HEK293 (cell line): ENCODE measurements around the gene LRRC43.

ENCODE experiments used
- CTCF ChIA-PET: fragments of 350-600 bp; formaldehyde crosslinking; extraction: SDS; loops from one replicate; lab custom pipeline; 2021; ENCODE audit warnings: antibody characterized with exemption; lab: Yijun Ruan, JAX
- POLR2A ChIA-PET: fragments of 300-600 bp; formaldehyde crosslinking; extraction: SDS; loops from one replicate; lab custom pipeline; 2020; ENCODE audit warnings: antibody characterized with exemption, inconsistent platforms; lab: Yijun Ruan, JAX
- H3K27ac ChIP-seq: fragments of 200-500 bp; sonication (Bioruptor generic); 2 replicates; pipeline ENCODE4 v1.5.1; 2014; ENCODE audit warnings: low read depth, low read length, control low read depth, inconsistent platforms; ENCODE audit errors: extremely low read depth
- H3K36me3 ChIP-seq, 2 experiments: fragments of 200-500 bp in 1 of 2; sonication (Bioruptor generic) in 1 of 2; 1 replicate in 1 of 2; 2 replicates in 1 of 2; pipeline ENCODE4 v1.5.1; 2014 to 2017; ENCODE audit warnings: inconsistent platforms in 2 of 2, low read length in 2 of 2; ENCODE audit not compliant: control insufficient read depth in 2 of 2, insufficient read depth in 1 of 2
- H3K4me1 ChIP-seq: fragments of 200-500 bp; sonication (Bioruptor generic); 2 replicates; pipeline ENCODE4 v1.5.1; 2014; ENCODE audit warnings: mild to moderate bottlenecking, low read length, inconsistent platforms; ENCODE audit not compliant: control insufficient read depth, insufficient read depth
- H3K4me3 ChIP-seq: 2 replicates; pipeline ENCODE4 v1.5.1; 2011; ENCODE audit warnings: low read depth, mild to moderate bottlenecking, control low read depth, low read length, moderate library complexity
- H3K9me3 ChIP-seq: fragments of 200-500 bp; sonication (Bioruptor generic); 2 replicates; pipeline ENCODE4 v1.5.1; 2014; ENCODE audit warnings: low read depth, low read length, inconsistent platforms; ENCODE audit not compliant: control insufficient read depth, insufficient read depth
- MZF1 ChIP-seq: fragments of 450-650 bp; formaldehyde crosslinking; IDR thresholded peaks from 2 replicates; pipeline ENCODE4 v1.5.1; 2017; ENCODE audit warnings: missing biosample characterization, missing genetic modification characterization, borderline replicate concordance
- OSR2 ChIP-seq: fragments of 450-650 bp; formaldehyde crosslinking; IDR thresholded peaks from 2 replicates; pipeline ENCODE4 v1.5.1; 2016; ENCODE audit warnings: missing biosample characterization, missing genetic modification characterization
- RBAK ChIP-seq: fragments of 450-650 bp; formaldehyde crosslinking; IDR thresholded peaks from 2 replicates; pipeline ENCODE4 v1.5.1; 2016; ENCODE audit warnings: missing biosample characterization, missing genetic modification characterization
- SCRT2 ChIP-seq: fragments of 450-650 bp; formaldehyde crosslinking; IDR thresholded peaks from 2 replicates; pipeline ENCODE4 v1.5.1; 2016; ENCODE audit warnings: missing biosample characterization, missing genetic modification characterization
- ZFP41 ChIP-seq: fragments of 450-650 bp; formaldehyde crosslinking; IDR thresholded peaks from 2 replicates; pipeline ENCODE4 v1.5.1; 2016; ENCODE audit warnings: missing biosample characterization, missing genetic modification characterization, borderline replicate concordance
- ZNF112 ChIP-seq: fragments of 450-650 bp; formaldehyde crosslinking; IDR thresholded peaks from 2 replicates; pipeline ENCODE4 v1.5.0; 2017; ENCODE audit warnings: missing biosample characterization, missing genetic modification characterization
- ZNF202 ChIP-seq: fragments of 450-650 bp; formaldehyde crosslinking; IDR thresholded peaks from 2 replicates; pipeline ENCODE4 v1.5.1; 2016; ENCODE audit warnings: missing biosample characterization, missing genetic modification characterization, borderline replicate concordance
- ZNF391 ChIP-seq: fragments of 450-650 bp; formaldehyde crosslinking; IDR thresholded peaks from 2 replicates; pipeline ENCODE4 v1.5.1; 2016; ENCODE audit warnings: low read depth, missing biosample characterization, missing genetic modification characterization, borderline replicate concordance
- ZNF426 ChIP-seq: fragments of 450-650 bp; formaldehyde crosslinking; IDR thresholded peaks from 2 replicates; pipeline ENCODE4 v1.5.1; 2017; ENCODE audit warnings: missing biosample characterization, missing genetic modification characterization, mild to moderate bottlenecking, inconsistent platforms, moderate library complexity
- ZNF555 ChIP-seq: fragments of 450-650 bp; formaldehyde crosslinking; conservative IDR thresholded peaks from 2 replicates; pipeline ENCODE4 v1.5.1; 2017; ENCODE audit warnings: missing biosample characterization, mild to moderate bottlenecking, missing genetic modification characterization, inconsistent platforms
- ZNF571 ChIP-seq: fragments of 450-650 bp; formaldehyde crosslinking; IDR thresholded peaks from 2 replicates; pipeline ENCODE4 v1.5.0; 2017; ENCODE audit warnings: missing biosample characterization, missing genetic modification characterization
- ZNF621 ChIP-seq: fragments of 450-650 bp; formaldehyde crosslinking; IDR thresholded peaks from 2 replicates; pipeline ENCODE4 v1.5.1; 2017; ENCODE audit warnings: missing biosample characterization, missing genetic modification characterization
- ZNF658 ChIP-seq: fragments of 450-650 bp; formaldehyde crosslinking; IDR thresholded peaks from 2 replicates; pipeline ENCODE4; 2016; ENCODE audit warnings: missing biosample characterization, missing genetic modification characterization
- ZNF76 ChIP-seq: fragments of 450-650 bp; formaldehyde crosslinking; IDR thresholded peaks from 2 replicates; pipeline ENCODE4; 2016; ENCODE audit warnings: low read depth, missing biosample characterization, missing genetic modification characterization, borderline replicate concordance
- ZNF843 ChIP-seq: fragments of 450-650 bp; formaldehyde crosslinking; IDR thresholded peaks from 2 replicates; pipeline ENCODE4 v1.5.1; 2016; ENCODE audit warnings: missing biosample characterization, missing genetic modification characterization
- ZSCAN23 ChIP-seq: fragments of 450-650 bp; formaldehyde crosslinking; IDR thresholded peaks from 2 replicates; pipeline ENCODE4 v1.5.1; 2016; ENCODE audit warnings: missing biosample characterization, missing genetic modification characterization
- TF ChIP-seq, protein P1 (sequence below): fragments of 450-650 bp; formaldehyde crosslinking; IDR thresholded peaks from 2 replicates; pipeline ENCODE4 v1.5.1; 2017; ENCODE audit warnings: missing biosample characterization, missing genetic modification characterization
- TF ChIP-seq, protein P2 (sequence below): fragments of 450-650 bp; IDR thresholded peaks from 2 replicates; pipeline ENCODE4 v1.5.1; 2018; ENCODE audit warnings: missing biosample characterization, missing genetic modification characterization
- TF ChIP-seq, protein P3 (sequence below): fragments of 450-650 bp; formaldehyde crosslinking; IDR thresholded peaks from 2 replicates; pipeline ENCODE4 v1.5.1; 2017; ENCODE audit warnings: missing biosample characterization, missing genetic modification characterization
- TF ChIP-seq, protein P4 (sequence below): fragments of 450-650 bp; formaldehyde crosslinking; IDR thresholded peaks from 2 replicates; pipeline ENCODE4 v1.5.1; 2016; ENCODE audit warnings: missing biosample characterization, missing genetic modification characterization
- TF ChIP-seq, protein P5 (sequence below): fragments of 450-650 bp; formaldehyde crosslinking; IDR thresholded peaks from 2 replicates; pipeline ENCODE4 v1.5.1; 2016; ENCODE audit warnings: missing biosample characterization, missing genetic modification characterization
- TF ChIP-seq, protein P6 (sequence below): fragments of 450-650 bp; formaldehyde crosslinking; IDR thresholded peaks from 2 replicates; pipeline ENCODE4 v1.5.1; 2016; ENCODE audit warnings: missing biosample characterization, missing genetic modification characterization

Gene LRRC43

DNA sequence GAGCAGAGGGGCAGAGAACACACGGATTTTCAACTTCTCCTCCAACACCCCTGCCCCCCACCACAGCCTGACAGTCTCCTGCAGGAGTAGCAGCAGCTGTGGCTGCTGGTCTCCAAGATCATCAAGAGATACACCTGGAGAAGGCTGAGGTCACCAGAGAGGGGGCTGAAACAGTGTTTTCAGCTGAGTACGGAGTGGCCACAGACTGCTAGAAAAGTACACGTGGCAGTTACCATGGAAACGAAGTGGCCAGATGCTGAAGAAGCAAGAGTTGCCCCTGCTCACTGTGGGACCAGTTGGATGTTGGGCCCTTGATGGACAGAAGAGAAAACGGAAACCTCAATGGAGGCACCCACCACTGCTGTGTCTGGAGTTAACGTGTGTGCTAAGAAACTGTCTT, 47.9 kb downstream of the LRRC43 start:
- no peaks in the 10 kb centered on the region for H3K9me3 ChIP-seq
- H3K27ac ChIP-seq = no peak overlapping the region
- TF ChIP-seq ZNF571 (no peak), RBAK (tag by site-specific recombination) (no peak), ZNF202 (no peak), OSR2 (tag by site-specific recombination) (no peak), ZNF555 (no peak), ZNF843 (no peak), SCRT2 (no peak)
- TF ChIP-seq, protein P1, sequence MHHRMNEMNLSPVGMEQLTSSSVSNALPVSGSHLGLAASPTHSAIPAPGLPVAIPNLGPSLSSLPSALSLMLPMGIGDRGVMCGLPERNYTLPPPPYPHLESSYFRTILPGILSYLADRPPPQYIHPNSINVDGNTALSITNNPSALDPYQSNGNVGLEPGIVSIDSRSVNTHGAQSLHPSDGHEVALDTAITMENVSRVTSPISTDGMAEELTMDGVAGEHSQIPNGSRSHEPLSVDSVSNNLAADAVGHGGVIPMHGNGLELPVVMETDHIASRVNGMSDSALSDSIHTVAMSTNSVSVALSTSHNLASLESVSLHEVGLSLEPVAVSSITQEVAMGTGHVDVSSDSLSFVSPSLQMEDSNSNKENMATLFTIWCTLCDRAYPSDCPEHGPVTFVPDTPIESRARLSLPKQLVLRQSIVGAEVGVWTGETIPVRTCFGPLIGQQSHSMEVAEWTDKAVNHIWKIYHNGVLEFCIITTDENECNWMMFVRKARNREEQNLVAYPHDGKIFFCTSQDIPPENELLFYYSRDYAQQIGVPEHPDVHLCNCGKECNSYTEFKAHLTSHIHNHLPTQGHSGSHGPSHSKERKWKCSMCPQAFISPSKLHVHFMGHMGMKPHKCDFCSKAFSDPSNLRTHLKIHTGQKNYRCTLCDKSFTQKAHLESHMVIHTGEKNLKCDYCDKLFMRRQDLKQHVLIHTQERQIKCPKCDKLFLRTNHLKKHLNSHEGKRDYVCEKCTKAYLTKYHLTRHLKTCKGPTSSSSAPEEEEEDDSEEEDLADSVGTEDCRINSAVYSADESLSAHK = no peak
- TF ChIP-seq, protein P2, sequence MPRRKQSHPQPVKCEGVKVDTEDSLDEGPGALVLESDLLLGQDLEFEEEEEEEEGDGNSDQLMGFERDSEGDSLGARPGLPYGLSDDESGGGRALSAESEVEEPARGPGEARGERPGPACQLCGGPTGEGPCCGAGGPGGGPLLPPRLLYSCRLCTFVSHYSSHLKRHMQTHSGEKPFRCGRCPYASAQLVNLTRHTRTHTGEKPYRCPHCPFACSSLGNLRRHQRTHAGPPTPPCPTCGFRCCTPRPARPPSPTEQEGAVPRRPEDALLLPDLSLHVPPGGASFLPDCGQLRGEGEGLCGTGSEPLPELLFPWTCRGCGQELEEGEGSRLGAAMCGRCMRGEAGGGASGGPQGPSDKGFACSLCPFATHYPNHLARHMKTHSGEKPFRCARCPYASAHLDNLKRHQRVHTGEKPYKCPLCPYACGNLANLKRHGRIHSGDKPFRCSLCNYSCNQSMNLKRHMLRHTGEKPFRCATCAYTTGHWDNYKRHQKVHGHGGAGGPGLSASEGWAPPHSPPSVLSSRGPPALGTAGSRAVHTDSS = no peak
- TF ChIP-seq, protein P3, sequence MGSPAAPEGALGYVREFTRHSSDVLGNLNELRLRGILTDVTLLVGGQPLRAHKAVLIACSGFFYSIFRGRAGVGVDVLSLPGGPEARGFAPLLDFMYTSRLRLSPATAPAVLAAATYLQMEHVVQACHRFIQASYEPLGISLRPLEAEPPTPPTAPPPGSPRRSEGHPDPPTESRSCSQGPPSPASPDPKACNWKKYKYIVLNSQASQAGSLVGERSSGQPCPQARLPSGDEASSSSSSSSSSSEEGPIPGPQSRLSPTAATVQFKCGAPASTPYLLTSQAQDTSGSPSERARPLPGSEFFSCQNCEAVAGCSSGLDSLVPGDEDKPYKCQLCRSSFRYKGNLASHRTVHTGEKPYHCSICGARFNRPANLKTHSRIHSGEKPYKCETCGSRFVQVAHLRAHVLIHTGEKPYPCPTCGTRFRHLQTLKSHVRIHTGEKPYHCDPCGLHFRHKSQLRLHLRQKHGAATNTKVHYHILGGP (tag by site-specific recombination) = no peak
- TF ChIP-seq, all 188 proteins: peak for 0
- H3K36me3 ChIP-seq = peaks cover 9 to 48% of the 10 kb centered on the region in 2 experiments; a peak in 2 of 3 replicates
- CTCF ChIA-PET = no interaction called here
- H3K4me1 ChIP-seq = peaks cover 7% of the 10 kb centered on the region
- H3K4me3 ChIP-seq = no peak overlapping the region
- POLR2A ChIA-PET = interaction anchor here (0.5 kb wide), 1 partner anchor 924 kb away, joined by 7 read pairs; no protein-coding TSS in a partner anchor

DNA sequence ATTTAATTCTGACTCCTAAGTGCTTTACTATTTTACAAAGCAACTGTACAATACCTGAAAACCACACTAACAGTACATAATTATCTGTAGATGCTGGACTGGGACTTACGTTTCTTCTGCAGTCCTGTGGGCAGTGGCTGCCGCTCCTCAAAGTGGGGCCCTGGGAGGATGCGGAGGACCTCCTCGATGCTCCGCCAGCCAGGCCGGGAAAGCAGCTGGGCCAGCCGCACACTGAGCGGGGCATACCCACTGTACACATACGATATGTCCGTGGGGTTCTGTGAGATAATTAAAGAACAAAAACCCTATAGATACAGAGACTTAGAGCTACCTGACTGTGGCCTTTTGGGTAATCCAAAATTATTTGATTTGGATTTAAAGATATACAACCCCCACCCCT, 49.8 kb downstream of the LRRC43 start:
- Histone ChIP-seq H3K4me1 (no peaks in the 10 kb centered on the region), H3K9me3 (no peaks in the 10 kb centered on the region), H3K36me3 (peaks cover 9 to 56% of the 10 kb centered on the region in 2 experiments; a peak in 2 of 3 replicates), H3K27ac (no peak overlapping the region), H3K4me3 (no peak overlapping the region)
- ChIA-PET CTCF (interaction anchor here (0.6 kb wide), 1 partner anchor 12 kb away, joined by 3 read pairs; no protein-coding TSS in a partner anchor), POLR2A (interaction anchor here (0.7 kb wide), 1 partner anchor 795 kb away, joined by 3 read pairs; no protein-coding TSS in a partner anchor)
- TF ChIP-seq ZNF658 (tag by site-specific recombination) (no peak), ZNF76 (tag by site-specific recombination) (no peak), ZFP41 (tag by site-specific recombination) (no peak), ZSCAN23 (tag by site-specific recombination) (no peak), MZF1 (no peak), ZNF112 (tag by site-specific recombination) (no peak), ZNF391 (tag by site-specific recombination) (no peak), ZNF426 (tag by site-specific recombination) (no peak), ZNF621 (tag by site-specific recombination) (no peak)
- TF ChIP-seq, protein P4, sequence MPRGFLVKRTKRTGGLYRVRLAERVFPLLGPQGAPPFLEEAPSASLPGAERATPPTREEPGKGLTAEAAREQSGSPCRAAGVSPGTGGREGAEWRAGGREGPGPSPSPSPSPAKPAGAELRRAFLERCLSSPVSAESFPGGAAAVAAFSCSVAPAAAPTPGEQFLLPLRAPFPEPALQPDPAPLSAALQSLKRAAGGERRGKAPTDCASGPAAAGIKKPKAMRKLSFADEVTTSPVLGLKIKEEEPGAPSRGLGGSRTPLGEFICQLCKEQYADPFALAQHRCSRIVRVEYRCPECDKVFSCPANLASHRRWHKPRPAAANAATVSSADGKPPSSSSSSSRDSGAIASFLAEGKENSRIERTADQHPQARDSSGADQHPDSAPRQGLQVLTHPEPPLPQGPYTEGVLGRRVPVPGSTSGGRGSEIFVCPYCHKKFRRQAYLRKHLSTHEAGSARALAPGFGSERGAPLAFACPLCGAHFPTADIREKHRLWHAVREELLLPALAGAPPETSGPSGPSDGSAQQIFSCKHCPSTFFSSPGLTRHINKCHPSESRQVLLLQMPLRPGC (tag by site-specific recombination) = no peak
- TF ChIP-seq, protein P5, sequence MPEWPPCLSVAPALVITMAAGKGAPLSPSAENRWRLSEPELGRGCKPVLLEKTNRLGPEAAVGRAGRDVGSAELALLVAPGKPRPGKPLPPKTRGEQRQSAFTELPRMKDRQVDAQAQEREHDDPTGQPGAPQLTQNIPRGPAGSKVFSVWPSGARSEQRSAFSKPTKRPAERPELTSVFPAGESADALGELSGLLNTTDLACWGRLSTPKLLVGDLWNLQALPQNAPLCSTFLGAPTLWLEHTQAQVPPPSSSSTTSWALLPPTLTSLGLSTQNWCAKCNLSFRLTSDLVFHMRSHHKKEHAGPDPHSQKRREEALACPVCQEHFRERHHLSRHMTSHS (tag by site-specific recombination) = no peak
- TF ChIP-seq, protein P6, sequence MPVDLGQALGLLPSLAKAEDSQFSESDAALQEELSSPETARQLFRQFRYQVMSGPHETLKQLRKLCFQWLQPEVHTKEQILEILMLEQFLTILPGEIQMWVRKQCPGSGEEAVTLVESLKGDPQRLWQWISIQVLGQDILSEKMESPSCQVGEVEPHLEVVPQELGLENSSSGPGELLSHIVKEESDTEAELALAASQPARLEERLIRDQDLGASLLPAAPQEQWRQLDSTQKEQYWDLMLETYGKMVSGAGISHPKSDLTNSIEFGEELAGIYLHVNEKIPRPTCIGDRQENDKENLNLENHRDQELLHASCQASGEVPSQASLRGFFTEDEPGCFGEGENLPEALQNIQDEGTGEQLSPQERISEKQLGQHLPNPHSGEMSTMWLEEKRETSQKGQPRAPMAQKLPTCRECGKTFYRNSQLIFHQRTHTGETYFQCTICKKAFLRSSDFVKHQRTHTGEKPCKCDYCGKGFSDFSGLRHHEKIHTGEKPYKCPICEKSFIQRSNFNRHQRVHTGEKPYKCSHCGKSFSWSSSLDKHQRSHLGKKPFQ = no peak
